ENCODE results near the gene CAST.
A peak's percentile ranks its signal among the peaks of the same experiment; 100 is the strongest.

The CAST gene

DNA sequence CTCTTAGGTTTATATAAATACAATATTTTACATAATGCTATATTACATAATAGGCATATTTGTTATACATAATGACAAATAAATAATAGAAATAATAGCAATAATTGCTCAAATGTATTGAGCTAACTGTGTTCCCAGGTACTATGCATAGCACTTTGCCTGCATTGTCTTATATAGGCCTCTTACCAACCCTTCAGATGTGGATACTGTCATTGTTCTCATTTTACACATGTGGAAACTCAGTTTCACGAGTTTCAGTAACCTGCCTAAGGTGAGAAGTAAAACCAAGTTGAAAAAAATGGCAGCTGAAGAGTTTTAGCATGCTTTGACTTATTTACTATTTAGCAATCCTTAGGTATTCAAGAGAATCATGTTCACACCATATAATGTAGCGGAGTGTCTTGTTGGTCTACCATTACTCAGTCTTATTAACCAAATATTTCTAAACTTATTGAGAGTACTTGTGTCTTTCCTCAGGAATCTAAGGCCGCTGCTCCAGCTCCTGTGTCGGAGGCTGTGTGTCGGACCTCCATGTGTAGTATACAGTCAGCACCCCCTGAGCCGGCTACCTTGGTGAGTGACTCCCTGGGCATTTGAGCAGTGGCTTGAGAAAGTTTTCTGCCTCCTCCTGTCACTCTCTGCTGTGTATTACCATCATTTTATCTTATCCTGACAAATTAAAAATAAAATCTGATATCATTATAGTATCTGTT, 88.1 kb downstream of the CAST start:
- no peak for DNase-seq

GRCh38 chr5:96751203-96752169, 89.3 kb downstream of the CAST start:
- no peak for DNase-seq

- peak; percentile 65 for DNase-seq
Observed at GRCh38 chr5:96752341-96753016, 90.3 kb downstream of the CAST start.

DNA sequence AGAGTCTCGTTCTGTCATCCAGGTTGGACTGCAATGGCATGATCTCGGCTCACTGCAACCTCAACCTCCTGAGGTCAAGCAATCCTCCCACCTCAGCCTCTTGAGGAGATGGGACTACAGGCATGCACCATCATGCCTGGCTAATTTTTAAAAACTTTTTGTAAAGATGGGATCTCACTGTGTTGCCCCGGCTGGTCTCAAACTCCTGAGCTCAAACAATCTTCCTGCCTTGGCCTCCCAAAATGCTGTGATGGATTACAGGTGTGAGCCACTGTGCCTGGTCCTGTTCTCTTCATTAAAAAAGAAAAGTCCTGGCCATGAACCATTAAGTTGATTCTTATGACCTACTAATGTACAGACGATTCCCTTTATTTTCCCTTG, 90.8 kb downstream of the CAST start:
- no peak for DNase-seq

DNA sequence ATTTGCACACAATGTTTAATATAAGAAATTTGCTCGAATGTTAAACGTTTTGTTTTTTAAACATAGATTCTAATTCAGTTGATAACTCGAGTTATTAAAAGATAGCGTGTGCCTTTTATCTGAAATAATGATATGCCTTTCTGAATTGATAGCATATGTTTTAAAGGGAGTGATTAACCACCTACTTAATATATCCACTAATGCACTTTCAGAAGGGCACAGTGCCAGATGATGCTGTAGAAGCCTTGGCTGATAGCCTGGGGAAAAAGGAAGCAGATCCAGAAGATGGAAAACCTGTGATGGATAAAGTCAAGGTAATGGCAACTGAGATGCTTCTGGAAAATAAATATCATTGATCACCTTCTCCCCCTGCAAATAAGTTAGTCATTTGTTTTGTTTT, 91.7 kb downstream of the CAST start:
- DNase-seq, result no peak

DNA sequence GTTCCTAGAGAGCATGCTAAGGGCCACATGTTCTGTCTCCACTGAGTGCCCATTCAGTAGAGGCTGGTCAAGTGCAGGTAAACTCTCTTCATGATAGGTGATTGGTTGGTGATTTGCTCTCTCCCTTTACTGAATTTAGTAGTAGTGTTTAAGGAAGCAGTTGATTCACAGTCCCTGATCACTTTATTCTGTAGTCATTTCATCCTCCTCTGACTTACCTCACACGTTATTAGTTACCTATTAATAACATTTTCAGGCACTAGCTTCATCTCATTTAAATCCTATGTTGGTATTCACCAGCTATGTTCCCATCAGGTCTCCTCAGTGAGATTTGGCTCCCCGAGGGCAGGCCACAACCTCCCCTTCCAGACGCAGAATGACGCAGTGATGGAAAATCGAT, 93.7 kb downstream of the CAST start:
- DNase-seq, result no peak

GRCh38 chr5:96756985-96757384, 94.8 kb downstream of the CAST start:
- DNase-seq, result no peak

DNA sequence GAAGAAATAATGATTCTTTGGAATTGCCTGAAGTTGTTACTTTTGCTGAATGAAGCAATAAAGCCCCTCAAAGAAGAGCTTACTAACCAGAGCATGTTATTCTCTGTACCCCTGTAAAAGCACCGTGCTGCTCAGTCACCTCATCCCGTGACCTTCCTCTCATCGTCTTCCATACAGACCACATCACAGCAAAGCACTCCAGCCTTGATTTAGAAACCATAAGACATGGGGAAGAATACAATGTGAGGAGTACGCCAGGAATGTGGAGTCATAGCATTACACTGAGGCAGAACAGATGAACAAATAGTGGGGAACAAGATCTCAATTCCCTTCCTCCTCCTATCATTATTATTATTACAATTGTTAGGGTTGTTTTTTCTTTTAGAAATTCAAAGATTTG, 96.4 kb downstream of the CAST start:
- no peak for DNase-seq

GRCh38 chr5:96761618-96762017, 99.4 kb downstream of the CAST start:
- no peak for DNase-seq

DNA sequence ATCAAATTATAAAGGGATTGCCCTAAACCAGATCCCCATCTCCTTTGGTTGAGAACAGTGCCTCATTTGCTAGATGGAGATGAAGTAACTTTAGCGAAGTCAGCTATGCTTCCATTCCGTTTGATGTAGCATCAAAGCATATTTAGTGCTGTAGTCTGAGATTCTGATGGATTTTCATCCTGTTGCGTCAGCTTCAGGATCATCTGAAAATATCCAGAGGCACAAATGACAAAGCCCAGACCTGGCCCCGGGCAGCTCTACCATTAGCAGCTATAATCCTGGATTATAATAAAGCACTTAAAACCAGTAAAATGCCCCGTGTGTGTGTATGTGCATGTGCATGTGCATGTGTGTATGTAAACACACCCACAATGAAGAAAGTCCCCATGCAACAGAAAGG, 100.8 kb downstream of the CAST start:
- DNase-seq, result no peak

DNA sequence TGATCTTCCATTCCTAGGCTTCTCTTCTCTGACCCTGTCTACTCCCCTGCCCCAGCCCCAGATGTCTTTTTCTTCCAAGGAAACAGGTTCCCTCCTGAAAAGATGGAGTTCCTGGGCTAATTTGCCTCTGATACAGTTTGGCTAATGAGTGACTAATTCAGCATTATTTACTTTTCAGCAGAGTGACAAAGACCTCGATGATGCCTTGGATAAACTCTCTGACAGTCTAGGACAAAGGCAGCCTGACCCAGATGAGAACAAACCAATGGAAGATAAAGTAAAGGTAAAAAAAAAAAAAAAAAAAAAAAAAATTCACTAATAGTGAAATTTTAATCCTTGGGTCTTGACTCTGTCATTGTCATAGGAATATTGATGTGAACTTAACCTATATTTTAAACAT, 102.9 kb downstream of the CAST start:
- DNase-seq, result no peak

DNA sequence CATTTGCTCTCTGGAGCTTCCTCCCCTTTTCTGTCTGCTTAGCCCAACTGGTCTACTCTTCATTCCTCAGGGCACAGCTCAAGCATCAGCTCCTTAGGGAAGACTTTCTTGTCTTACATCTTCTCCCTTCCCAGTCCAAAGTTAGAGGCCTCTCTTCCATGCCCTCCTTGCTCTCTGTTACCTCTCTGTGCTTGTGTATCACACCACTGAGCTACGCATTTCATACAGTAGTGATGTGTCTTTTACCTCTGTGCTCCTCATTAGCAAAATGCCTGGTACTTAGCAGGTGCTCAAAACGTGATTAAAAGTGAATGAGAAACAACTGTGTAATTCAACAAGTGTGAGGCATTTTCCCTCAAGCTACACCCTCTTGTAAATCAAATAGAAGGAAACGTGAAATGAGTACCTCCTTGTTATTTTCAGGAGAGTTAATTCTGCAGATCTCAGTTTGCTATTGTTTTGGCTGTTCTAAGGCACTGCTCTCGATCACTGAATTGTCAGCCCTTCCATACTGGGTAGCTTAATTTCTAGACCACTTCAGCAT, 106.6 kb downstream of the CAST start:
- DNase-seq, result no peak

DNA sequence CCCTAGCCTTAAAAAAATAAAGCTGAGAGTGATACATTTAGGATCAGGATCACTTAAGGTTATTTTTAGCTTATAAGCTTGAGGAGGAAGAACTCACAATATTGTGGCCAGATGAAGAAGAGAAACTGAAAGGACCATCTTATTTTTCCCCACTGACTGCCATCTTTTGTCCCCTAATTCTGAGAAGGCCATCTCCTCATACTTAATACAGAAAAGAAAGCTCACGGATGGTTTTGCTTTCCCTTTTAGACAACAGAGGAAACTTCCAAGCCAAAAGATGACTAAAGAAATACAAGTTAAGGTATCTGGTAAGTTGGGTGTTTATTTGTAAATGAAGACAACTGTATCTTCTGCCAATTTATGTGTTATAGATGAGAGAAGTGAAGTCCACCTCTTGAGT, 109.2 kb downstream of the CAST start:
- DNase-seq, result peak; percentile 22

DNA sequence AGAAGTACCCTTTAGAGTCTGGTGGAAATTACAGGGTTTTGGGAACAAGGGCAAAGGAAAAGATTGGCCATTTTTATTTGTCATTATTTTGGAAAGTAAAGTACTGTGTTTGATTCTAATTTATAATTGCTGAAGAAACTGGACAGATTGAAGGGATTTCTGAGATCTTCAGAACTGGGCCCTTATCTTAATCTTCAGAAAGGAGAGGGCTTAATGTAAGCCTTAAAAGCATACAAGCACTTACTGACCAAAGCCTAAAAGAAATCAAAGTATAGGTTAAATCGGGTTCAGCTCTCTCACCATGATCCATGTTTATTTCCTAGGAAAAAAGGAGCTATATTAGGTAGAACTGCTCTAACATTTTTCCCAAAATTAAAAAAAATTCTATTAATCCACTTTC, 109.9 kb downstream of the CAST start:
- DNase-seq, result no peak

DNA sequence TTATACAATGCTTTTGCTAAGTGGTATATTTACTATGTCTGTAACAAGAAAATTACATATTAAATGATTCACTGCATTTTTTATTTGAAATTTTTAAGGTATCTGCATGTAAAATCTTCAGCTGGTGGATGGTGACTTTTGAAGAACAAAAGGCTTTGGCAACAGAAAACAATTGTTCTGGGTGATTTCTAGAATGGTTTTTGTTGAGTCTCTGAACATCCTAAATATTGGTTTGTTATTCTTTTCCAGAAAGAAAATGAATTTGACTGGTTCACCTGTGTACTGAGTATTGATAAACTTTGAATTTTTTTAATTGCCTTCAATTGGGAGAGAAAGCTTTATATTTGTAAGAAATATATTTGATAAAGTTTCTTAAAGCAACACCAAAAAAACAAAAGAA, 110.4 kb downstream of the CAST start:
- no peak for DNase-seq

GRCh38 chr5:96775050-96775449, 112.9 kb downstream of the CAST start:
- no peak for DNase-seq

DNA sequence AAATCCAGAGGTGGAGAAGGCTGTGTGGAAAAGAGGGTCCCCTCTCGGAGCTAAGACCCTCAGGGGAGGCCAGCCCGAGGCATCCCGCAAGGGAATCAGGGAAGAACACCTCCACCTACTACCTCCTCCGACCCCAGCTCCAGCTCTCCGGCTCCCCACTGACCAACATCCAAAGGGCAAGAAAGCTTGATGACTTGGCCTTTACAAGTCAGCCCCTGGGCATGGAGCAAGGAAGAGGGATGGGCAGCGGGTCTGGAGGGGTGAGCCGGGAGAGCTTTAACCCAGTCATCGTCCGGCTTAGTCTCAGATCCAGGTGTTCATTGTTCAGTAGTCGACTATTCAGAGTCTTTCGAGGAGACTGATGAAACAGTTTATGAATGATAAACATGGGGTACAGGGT, 113.5 kb downstream of the CAST start:
- DNase-seq, result no peak

DNA sequence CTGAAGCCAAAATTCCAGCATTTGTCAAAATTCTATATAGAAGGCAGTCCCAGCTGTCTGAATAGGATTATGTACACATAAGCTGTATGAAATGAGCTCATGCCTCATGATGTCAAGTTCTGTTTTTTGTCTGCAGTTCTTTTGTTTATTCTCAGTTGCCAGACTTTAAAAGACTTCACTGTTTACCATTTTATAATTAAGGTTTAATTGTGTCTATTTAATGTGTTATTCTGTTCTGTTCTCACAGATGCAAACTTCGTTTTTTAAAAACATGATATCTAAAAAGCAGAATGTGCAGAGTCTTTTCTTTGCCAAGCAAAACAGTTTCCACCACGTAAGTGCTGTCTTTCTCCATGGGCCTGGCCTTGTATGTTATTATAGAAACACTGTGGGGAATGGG, 114.4 kb downstream of the CAST start:
- DNase-seq, result no peak

- no peak for DNase-seq
Observed at GRCh38 chr5:96778409-96778808, 116.2 kb downstream of the CAST start.

- no peak for DNase-seq
Observed at GRCh38 chr5:96780626-96781025, 118.5 kb downstream of the CAST start.

DNA sequence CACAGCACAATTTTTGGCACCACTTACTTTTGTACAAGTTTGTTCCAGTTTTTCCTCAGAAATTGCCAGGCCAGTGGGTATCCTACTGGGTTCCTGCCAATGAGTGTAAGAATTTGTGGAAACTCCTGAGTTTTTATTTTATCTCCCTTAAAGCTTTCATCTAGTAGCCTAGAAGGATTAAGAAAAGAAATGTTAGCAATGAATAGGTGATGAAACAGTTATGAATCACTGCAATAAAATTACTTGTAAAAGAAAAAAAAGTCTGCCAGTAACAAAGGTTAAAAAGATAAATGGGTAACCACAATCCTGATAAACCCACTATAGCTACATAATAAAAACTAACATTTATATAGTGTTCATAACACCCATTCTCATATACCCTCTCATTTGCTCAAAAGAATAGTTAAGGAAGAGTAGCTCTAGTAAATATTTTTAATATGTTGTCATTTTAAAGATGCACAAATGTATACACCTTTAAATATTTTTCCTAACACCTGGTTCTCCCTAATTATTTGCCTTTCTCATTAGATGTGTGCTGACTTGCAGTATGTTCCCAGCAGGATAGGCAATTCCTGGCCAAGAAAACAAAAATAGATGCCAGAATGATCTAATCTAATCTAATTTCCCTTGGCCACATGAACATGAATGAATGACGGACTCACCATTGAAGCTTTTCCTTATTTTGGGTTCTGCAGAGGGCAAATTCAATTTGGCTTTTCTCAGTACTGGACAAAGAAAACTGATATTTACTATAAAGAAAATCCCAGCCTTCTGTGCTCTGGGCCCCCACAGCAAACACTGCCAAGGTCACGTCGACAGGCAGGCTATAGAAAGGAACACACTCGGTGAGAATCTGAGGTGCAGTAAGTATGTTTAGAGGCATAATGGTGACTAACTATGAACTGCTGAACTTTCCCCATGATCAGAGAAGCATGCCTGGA, 119.1 kb downstream of the CAST start:
- DNase-seq, result no peak

DNA sequence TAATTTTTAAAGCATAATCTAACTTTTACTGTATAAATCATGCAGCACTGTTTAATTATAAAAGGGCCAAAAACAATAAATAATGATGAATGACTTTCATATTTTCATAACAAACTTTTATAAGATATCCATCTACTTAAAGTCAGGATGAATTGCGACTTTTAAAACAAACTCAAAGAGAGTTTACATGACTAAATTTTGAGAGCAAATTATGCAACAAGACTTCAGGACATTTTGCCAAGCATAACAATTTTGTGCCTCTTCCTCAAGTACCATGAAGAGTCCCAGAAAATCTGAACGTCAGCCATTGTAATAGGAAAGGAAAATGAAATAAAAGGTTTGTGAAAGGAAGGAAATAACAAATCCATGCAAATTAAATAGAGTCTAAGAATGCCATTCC, 121.2 kb downstream of the CAST start:
- DNase-seq, result no peak
